ENCODE data around the gene SLC7A6OS.

Gene SLC7A6OS

GRCh38 chr16:68270353-68270752 is 40.4 kb downstream of the SLC7A6OS start:
- Histone ChIP-seq H3K4me3 (IDR thresholded peaks at IDR 0.05; ENCODE audit: insufficient read depth, low read depth, low read length) (no peak overlapping the region), H3K27ac (no peak overlapping the region), H3K9ac (no peak overlapping the region), H2AFZ (ENCODE audit: low read depth) (no peak overlapping the region), H3K79me2 (ENCODE audit: insufficient read depth, low read depth) (peaks cover 94% of the 10 kb centered on the region), H3K36me3 (ENCODE audit: insufficient read depth) (peaks cover 3% of the 10 kb centered on the region; the same call in 1 of the 2 replicates), H3K27me3 (ENCODE audit: insufficient read depth, low read depth) (no peaks in the 10 kb centered on the region), H4K20me1 (ENCODE audit: insufficient read depth) (peaks cover 40% of the 10 kb centered on the region), H3K4me1 (ENCODE audit: low read depth, poor library complexity, severe bottlenecking) (peaks cover 84% of the 10 kb centered on the region), H3K4me2 (no peak overlapping the region)
- no peak for TF ChIP-seq CTCF (conservative IDR thresholded peaks at IDR 0.05; ENCODE audit: low read depth, low read length)

- Histone ChIP-seq H3K27me3 (ENCODE audit: insufficient read depth, low read depth) (no peaks in the 10 kb centered on the region), H3K4me3 (IDR thresholded peaks at IDR 0.05; ENCODE audit: insufficient read depth, low read depth, low read length) (no peak overlapping the region), H3K4me1 (ENCODE audit: low read depth, poor library complexity, severe bottlenecking) (peaks cover 78% of the 10 kb centered on the region), H3K36me3 (ENCODE audit: insufficient read depth) (peaks cover 3% of the 10 kb centered on the region; the same call in 1 of the 2 replicates), H3K27ac (no peak overlapping the region), H3K79me2 (ENCODE audit: insufficient read depth, low read depth) (peaks cover 99% of the 10 kb centered on the region), H3K4me2 (no peak overlapping the region), H4K20me1 (ENCODE audit: insufficient read depth) (peaks cover 40% of the 10 kb centered on the region), H3K9ac (no peak overlapping the region), H2AFZ (ENCODE audit: low read depth) (no peak overlapping the region)
- no peak for TF ChIP-seq CTCF (conservative IDR thresholded peaks at IDR 0.05; ENCODE audit: low read depth, low read length)
These were observed 41.0 kb downstream of the SLC7A6OS start for GRCh38 chr16:68269793-68270192.

- peaks cover 3% of the 10 kb centered on the region; the same call in 1 of the 2 replicates for H3K36me3 ChIP-seq (ENCODE audit: insufficient read depth)
- no peak overlapping the region for H3K4me2 ChIP-seq
- H3K27ac ChIP-seq: no peak overlapping the region
- H3K79me2 ChIP-seq (ENCODE audit: insufficient read depth, low read depth): peaks cover 83% of the 10 kb centered on the region
- peaks cover 71% of the 10 kb centered on the region for H3K4me1 ChIP-seq (ENCODE audit: low read depth, poor library complexity, severe bottlenecking)
- no peak overlapping the region for H2AFZ ChIP-seq (ENCODE audit: low read depth)
- no peaks in the 10 kb centered on the region for H3K27me3 ChIP-seq (ENCODE audit: insufficient read depth, low read depth)
- TF ChIP-seq CTCF (conservative IDR thresholded peaks at IDR 0.05; ENCODE audit: low read depth, low read length): no peak
- no peak overlapping the region for H3K9ac ChIP-seq
- peaks cover 34% of the 10 kb centered on the region for H4K20me1 ChIP-seq (ENCODE audit: insufficient read depth)
- H3K4me3 ChIP-seq (IDR thresholded peaks at IDR 0.05; ENCODE audit: insufficient read depth, low read depth, low read length): no peak overlapping the region
These were observed 42.9 kb downstream of the SLC7A6OS start for GRCh38 chr16:68267612-68268405.

GRCh38 chr16:68265078-68265920 is 45.4 kb downstream of the SLC7A6OS start:
- no peak for TF ChIP-seq CTCF (conservative IDR thresholded peaks at IDR 0.05; ENCODE audit: low read depth, low read length)
- peaks cover 58% of the 10 kb centered on the region for H3K79me2 ChIP-seq (ENCODE audit: insufficient read depth, low read depth)
- H3K27me3 ChIP-seq (ENCODE audit: insufficient read depth, low read depth): no peaks in the 10 kb centered on the region
- H3K4me1 ChIP-seq (ENCODE audit: low read depth, poor library complexity, severe bottlenecking): peaks cover 72% of the 10 kb centered on the region
- peak overlapping the region; percentile 79 for H2AFZ ChIP-seq (ENCODE audit: low read depth)
- peak overlapping the region; percentile 85 for H3K4me2 ChIP-seq
- peak overlapping the region; percentile 86 for H3K9ac ChIP-seq
- H3K36me3 ChIP-seq (ENCODE audit: insufficient read depth): no peaks in the 10 kb centered on the region; the same call in 1 of the 2 replicates
- H3K4me3 ChIP-seq (IDR thresholded peaks at IDR 0.05; ENCODE audit: insufficient read depth, low read depth, low read length): no peak overlapping the region
- H4K20me1 ChIP-seq (ENCODE audit: insufficient read depth): peaks cover 24% of the 10 kb centered on the region
- peak overlapping the region; percentile 88 for H3K27ac ChIP-seq

All from KMS-11 (cell line).